DOHH2 (cell line): ENCODE measurements around the gene SNAI1.
"Not testable (repeated sequence)": the region's sequence is repeated elsewhere in the genome, so short reads cannot be mapped to it uniquely, and the experiment has no call there.

ENCODE experiments used
- H3F3A ChIP-seq: fragments of 200-600 bp; sonication (generic), shearing (Covaris generic); 2 replicates; pipeline ENCODE4 v1.6.0; 2016; ENCODE audit warnings: antibody characterized with exemption, mild to moderate bottlenecking; ENCODE audit not compliant: control insufficient read depth, insufficient read depth
- H3K27ac ChIP-seq: fragments of 200-600 bp; sonication (generic); 2 replicates; pipeline ENCODE4 v1.5.1; 2014; ENCODE audit warnings: low read depth, mild to moderate bottlenecking, low read length, moderate library complexity
- H3K27me3 ChIP-seq: fragments of 200-600 bp; sonication (generic); 2 replicates; pipeline ENCODE4 v1.6.1; 2014; ENCODE audit warnings: mild to moderate bottlenecking, low read length, mixed read lengths; ENCODE audit not compliant: control insufficient read depth
- H3K36me3 ChIP-seq: fragments of 200-600 bp; sonication (generic); 2 replicates; pipeline ENCODE4 v1.6.1; 2014; ENCODE audit warnings: mild to moderate bottlenecking, low read length, moderate library complexity, mixed read lengths; ENCODE audit not compliant: control insufficient read depth
- H3K4me1 ChIP-seq: fragments of 200-600 bp; sonication (generic); 2 replicates; pipeline ENCODE4 v1.6.1; 2014; ENCODE audit warnings: mild to moderate bottlenecking, low read length, mixed read lengths; ENCODE audit not compliant: control insufficient read depth
- H3K4me2 ChIP-seq: fragments of 200-600 bp; sonication (generic); 2 replicates; pipeline ENCODE4 v1.6.0; 2014; ENCODE audit warnings: mild to moderate bottlenecking, low read length, moderate library complexity
- H3K4me3 ChIP-seq: fragments of 200-600 bp; sonication (generic); 2 replicates; pipeline ENCODE4 v1.5.1; 2014; ENCODE audit warnings: mild to moderate bottlenecking, low read length, mixed read lengths
- H3K79me2 ChIP-seq: fragments of 200-600 bp; sonication (generic); 2 replicates; pipeline ENCODE4 v1.6.1; 2014; ENCODE audit warnings: mild to moderate bottlenecking, low read length, mixed read lengths; ENCODE audit not compliant: control insufficient read depth
- H3K9me2 ChIP-seq: fragments of 200-600 bp; sonication (generic); replicated peaks from 2 replicates; pipeline ENCODE4 v1.6.1; 2014; ENCODE audit warnings: mild to moderate bottlenecking, low read length, mixed read lengths; ENCODE audit not compliant: control insufficient read depth
- H3K9me3 ChIP-seq: fragments of 200-600 bp; sonication (generic); 2 replicates; pipeline ENCODE4 v1.6.1; 2014; ENCODE audit warnings: antibody characterized with exemption, low read length, mixed read lengths; ENCODE audit not compliant: control insufficient read depth, insufficient read depth
- H4K20me1 ChIP-seq: fragments of 200-600 bp; sonication (generic); 2 replicates; pipeline ENCODE4 v1.6.0; 2014; ENCODE audit warnings: low read depth, mild to moderate bottlenecking, antibody characterized with exemption, low read length, moderate library complexity; ENCODE audit not compliant: control insufficient read depth, insufficient read depth
- CTCF ChIP-seq: fragments of 200-600 bp; sonication (generic); IDR thresholded peaks from one replicate; pipeline ENCODE4 v1.5.1; 2014; ENCODE audit warnings: antibody characterized with exemption, mild to moderate bottlenecking, low read depth, low read length; ENCODE audit not compliant: poor library complexity, severe bottlenecking
- EZH2phosphoT487 ChIP-seq: fragments of 200-600 bp; sonication (generic); IDR thresholded peaks from 2 replicates; pipeline ENCODE4 v1.6.1; 2017; ENCODE audit warnings: borderline replicate concordance, mild to moderate bottlenecking, antibody characterized with exemption, low read length, moderate library complexity, mixed read lengths

Gene SNAI1

GRCh38 chr20:49995586-49995985 is 12.8 kb downstream of the SNAI1 start:
- Histone ChIP-seq H3K4me1 (peaks cover 17% of the 10 kb centered on the region), H3K27me3 (no peaks in the 10 kb centered on the region), H3K27ac (no peak overlapping the region), H3K4me2 (no peak overlapping the region), H3K9me2 (no peaks in the 10 kb centered on the region), H3K4me3 (no peak overlapping the region), H3K36me3 (no peaks in the 10 kb centered on the region), H3K79me2 (no peaks in the 10 kb centered on the region), H4K20me1 (no peaks in the 10 kb centered on the region), H3F3A (no peaks in the 10 kb centered on the region; the same call in 1 of the 2 replicates), H3K9me3 (no peaks in the 10 kb centered on the region)
- TF ChIP-seq EZH2phosphoT487 (no peak), CTCF (no peak)

- not testable (repeated sequence) for H3K27ac ChIP-seq, H3K27me3 ChIP-seq, H3K36me3 ChIP-seq, H3K9me2 ChIP-seq, H3F3A ChIP-seq, H3K79me2 ChIP-seq, H3K4me2 ChIP-seq, H4K20me1 ChIP-seq, H3K9me3 ChIP-seq, H3K4me3 ChIP-seq
- H3K4me1 ChIP-seq: peaks cover 13% of the 10 kb centered on the region
Measured at GRCh38 chr20:49998478-49999188, 15.9 kb downstream of the SNAI1 start.

GRCh38 chr20:49999329-49999728 is 16.5 kb downstream of the SNAI1 start:
- TF ChIP-seq EZH2phosphoT487 (no peak), CTCF (no peak)
- no peaks in the 10 kb centered on the region for H4K20me1 ChIP-seq
- H3K4me3 ChIP-seq: no peak overlapping the region
- H3K4me1 ChIP-seq: peaks cover 13% of the 10 kb centered on the region
- H3F3A ChIP-seq: no peaks in the 10 kb centered on the region; the same call in 1 of the 2 replicates
- H3K9me2 ChIP-seq: no peaks in the 10 kb centered on the region
- H3K36me3 ChIP-seq: no peaks in the 10 kb centered on the region
- no peak overlapping the region; the same call in 1 of the 2 replicates for H3K4me2 ChIP-seq
- H3K27ac ChIP-seq: no peak overlapping the region
- H3K79me2 ChIP-seq: no peaks in the 10 kb centered on the region
- peaks cover 5% of the 10 kb centered on the region; the same call in 1 of the 2 replicates for H3K27me3 ChIP-seq
- no peaks in the 10 kb centered on the region for H3K9me3 ChIP-seq

GRCh38 chr20:50000548-50001222 is 17.9 kb downstream of the SNAI1 start:
- H3K4me3 ChIP-seq, H4K20me1 ChIP-seq, H3K9me2 ChIP-seq, H3K79me2 ChIP-seq, H3K4me2 ChIP-seq, H3K27me3 ChIP-seq, H3K27ac ChIP-seq, H3K36me3 ChIP-seq, H3K9me3 ChIP-seq, H3F3A ChIP-seq: not testable (repeated sequence)
- H3K4me1 ChIP-seq: peaks cover 16% of the 10 kb centered on the region
